ENCODE data around the gene EIF4EBP3.

DNA sequence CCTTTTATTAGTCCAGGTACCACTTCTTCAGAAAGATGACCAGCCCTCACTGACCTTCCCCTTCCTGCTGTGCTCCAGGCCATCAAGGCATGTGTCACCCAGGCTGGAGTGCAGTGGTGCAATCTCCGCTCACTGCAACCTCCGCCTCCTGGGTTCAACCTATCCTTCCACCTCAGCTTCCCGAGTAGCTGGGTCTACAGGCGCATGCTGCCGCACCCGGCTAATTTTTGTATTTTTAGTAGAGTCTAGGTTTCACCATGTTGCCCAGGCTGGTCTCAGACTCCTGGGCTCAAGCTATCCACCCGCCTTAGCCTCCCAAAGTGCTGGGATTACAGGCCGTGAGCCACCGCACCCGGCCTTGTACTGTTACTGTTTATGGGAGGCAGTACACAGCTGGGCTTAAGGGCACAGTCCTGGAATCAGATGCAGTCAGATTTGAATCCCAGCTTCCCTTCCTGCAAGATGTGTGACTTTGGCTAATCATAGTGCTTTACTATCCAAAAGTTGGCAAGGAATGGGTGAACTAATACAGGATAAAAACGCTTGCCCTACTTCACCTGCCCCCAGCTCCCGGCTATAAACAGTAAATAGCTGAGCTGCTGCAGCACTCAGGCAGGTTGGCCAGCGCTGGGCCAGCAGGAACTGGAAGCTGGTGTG is 483 bp upstream of the EIF4EBP3 start:
- TF ChIP-seq CTCF (optimal IDR thresholded peaks at IDR 0.05 in 1 of 3, IDR thresholded peaks at IDR 0.05 in 1 of 3, conservative IDR thresholded peaks at IDR 0.05 in 1 of 3; ENCODE audit: extremely low read depth in 1 of 3, insufficient read depth in 2 of 3, low read length in 3 of 3) (no peak), EZH2 (IDR thresholded peaks at IDR 0.05; ENCODE audit: low read length) (no peak)

Measured in keratinocyte (primary cell).